SK-N-MC (cell line): ENCODE data around the gene NOS1AP.

Experiments used
- EZH2 ChIP-seq: fragments of 200-600 bp; sonication (generic); IDR thresholded peaks from one replicate; pipeline ENCODE4 v1.6.1; 2017; ENCODE audit warnings: antibody characterized with exemption
- POLR2AphosphoS5 ChIP-seq: IDR thresholded peaks from 2 replicates; pipeline ENCODE4 v1.6.1; 2012; ENCODE audit warnings: mild to moderate bottlenecking, low read depth, low read length, borderline replicate concordance

DNA sequence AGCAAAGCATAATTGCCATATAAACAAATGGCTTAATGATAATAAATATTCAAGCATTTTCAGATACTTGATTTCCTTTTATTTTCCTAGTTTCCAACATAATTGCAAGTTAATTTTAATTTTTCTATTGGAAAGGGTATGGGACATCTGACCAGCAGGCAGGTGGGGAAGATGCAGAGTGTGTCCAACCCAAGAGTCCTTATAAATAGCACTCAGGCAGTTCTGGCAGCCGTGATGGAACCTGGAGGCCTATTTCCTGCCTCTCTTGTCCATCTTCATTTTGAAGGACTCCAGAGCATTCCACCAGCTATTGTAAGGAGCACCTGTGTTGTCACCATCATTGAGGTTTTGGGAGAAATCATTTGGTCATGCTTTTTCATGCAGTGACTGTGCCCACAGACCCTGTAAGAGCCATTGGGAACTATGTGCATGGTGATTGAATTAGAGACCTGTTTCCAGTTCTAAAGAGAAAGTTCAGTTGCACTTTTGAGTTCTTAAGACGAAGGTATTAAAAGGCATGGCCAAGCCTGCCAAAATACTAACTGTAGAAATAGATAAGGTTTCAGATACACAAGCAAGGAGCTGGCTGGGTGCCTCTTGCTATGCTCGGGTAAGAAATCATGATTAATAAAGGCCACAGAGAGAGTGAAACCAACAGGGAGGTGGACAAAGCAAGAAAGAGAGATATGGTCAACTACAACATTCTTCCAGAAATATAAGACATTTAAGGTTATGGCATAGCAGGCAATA, 214.9 kb downstream of the NOS1AP start:
- no peak for TF ChIP-seq EZH2
- no peak for TF ChIP-seq POLR2AphosphoS5
